HepG2 (cell line): ENCODE results near the gene RNLS. TPM values are rescaled to one million over a fixed set of nuclear protein-coding genes. Genes with fewer than 3 reads are reported as not detected.

Source experiments
- ATAC-seq: fragments of 200-7000 bp; cut with Tn5 transposase; 3 replicates; pipeline ENCODE4 v1.9.1; 2020; ENCODE audit warnings: mild to moderate bottlenecking, moderate library complexity
- BruUV-seq: library from RNA; stranded (reverse); fragments of 400-500 nt; replicated peaks from 2 replicates; lab custom pipeline; 2021; lab: Mats Ljungman, UMichigan
- CTCF ChIA-PET: fragments of 300-600 bp; formaldehyde crosslinking; extraction: SDS; loops from one replicate; lab custom pipeline; 2021; ENCODE audit warnings: low total read pairs, inconsistent platforms, low intra/inter-chr PET ratio; lab: Yijun Ruan, JAX
- POLR2A ChIA-PET: fragments of 350-600 bp; sonication (Branson Sonifier 250); formaldehyde crosslinking; loops from one replicate; lab custom pipeline; 2020; ENCODE audit warnings: antibody characterized with exemption, inconsistent platforms; lab: Yijun Ruan, JAX
- DNase-seq: peaks from one replicate; pipeline ENCODE4 v3.0.0-alpha.2; 2015; ENCODE audit warnings: low spot score
- FAIRE-seq: peaks from 3 replicates; lab custom pipeline; 2011; peaks lifted over from hg19 to GRCh38; lab: Jason Lieb, UNC
- H2AFZ ChIP-seq: one replicate; pipeline ENCODE4 v1.6.1; 2011; ENCODE audit warnings: low read length, inconsistent platforms
- H3K27ac ChIP-seq: fragments of 300-600 bp; 3 replicates; pipeline ENCODE4 v1.8.0; 2011; ENCODE audit warnings: mixed run types, mild to moderate bottlenecking, mixed read lengths, low read length, inconsistent platforms; ENCODE audit not compliant: insufficient read depth; ENCODE audit errors: extremely low read length
- H3K27me3 ChIP-seq, 2 experiments: fragments of 200-600 bp in 1 of 2; 2 replicates in 1 of 2; 3 replicates in 1 of 2; pipeline versions ENCODE4 v1.6.0 to v1.8.0; 2011; ENCODE audit warnings: low read length in 2 of 2, mild to moderate bottlenecking in 2 of 2, moderate library complexity in 2 of 2, inconsistent platforms in 1 of 2; ENCODE audit not compliant: insufficient read depth in 2 of 2, control insufficient read depth in 1 of 2
- H3K36me3 ChIP-seq, 2 experiments: fragments of 200-600 bp in 1 of 2; replicated peaks in 1 of 2; 2 replicates in 1 of 2; 3 replicates in 1 of 2; pipeline versions ENCODE4 v1.5.1 to v1.8.0; 2011; ENCODE audit warnings: low read length in 2 of 2, inconsistent platforms in 1 of 2; ENCODE audit not compliant: insufficient read depth in 2 of 2, control insufficient read depth in 1 of 2
- H3K4me1 ChIP-seq: 2 replicates; pipeline ENCODE4 v1.5.1; 2012; ENCODE audit warnings: low read length, inconsistent platforms; ENCODE audit not compliant: insufficient read depth
- H3K4me2 ChIP-seq: 2 replicates; pipeline ENCODE4 v1.6.0; 2011; ENCODE audit warnings: low read depth, low read length, inconsistent platforms
- H3K4me3 ChIP-seq, 3 experiments: fragments of 200-600 bp in 1 of 3; sonication (generic), shearing (Covaris generic) in 1 of 3; replicated peaks in 1 of 3; 2 replicates each; pipeline ENCODE4 v1.5.1; 2011 to 2016; ENCODE audit warnings: low read length in 3 of 3, inconsistent platforms in 2 of 3, low read depth in 2 of 3, mild to moderate bottlenecking in 2 of 3, control low read depth in 1 of 3, mixed read lengths in 1 of 3; ENCODE audit not compliant: insufficient read depth in 1 of 3
- H3K79me2 ChIP-seq: one replicate; pipeline ENCODE4 v1.6.1; 2011; ENCODE audit warnings: low read length, inconsistent platforms; ENCODE audit not compliant: insufficient read depth
- H3K9ac ChIP-seq: 2 replicates; pipeline ENCODE4 v1.6.0; 2011; ENCODE audit warnings: mild to moderate bottlenecking, low read depth, low read length, inconsistent platforms; ENCODE audit not compliant: insufficient read depth
- H3K9me3 ChIP-seq: 2 replicates; pipeline ENCODE4 v1.5.1; 2012; ENCODE audit warnings: mild to moderate bottlenecking, low read length
- H4K20me1 ChIP-seq: 2 replicates; pipeline ENCODE4 v1.6.0; 2011; ENCODE audit warnings: inconsistent platforms, mild to moderate bottlenecking, low read length, moderate library complexity; ENCODE audit not compliant: insufficient read depth
- ADNP ChIP-seq: sonication (generic); formaldehyde crosslinking; IDR thresholded peaks from 2 replicates; pipeline ENCODE4 v1.4.0; 2020; ENCODE audit warnings: missing genetic modification reagents
- HNRNPH1 ChIP-seq: fragments of 200-400 bp; formaldehyde crosslinking; optimal IDR thresholded peaks from 2 replicates; pipeline ENCODE3; 2017; ENCODE audit warnings: mild to moderate bottlenecking, low read depth, low read length
- HNRNPLL ChIP-seq: fragments of 200-400 bp; formaldehyde crosslinking; IDR thresholded peaks from 2 replicates; pipeline ENCODE4 v1.6.1; 2017; ENCODE audit warnings: mild to moderate bottlenecking, low read depth, low read length; ENCODE audit not compliant: poor library complexity, severe bottlenecking
- HOMEZ ChIP-seq: IDR thresholded peaks from 2 replicates; pipeline ENCODE4 v1.6.1; 2016; ENCODE audit warnings: low read depth
- MAFG ChIP-seq: sonication (generic); formaldehyde crosslinking; IDR thresholded peaks from 2 replicates; pipeline ENCODE4 v1.5.1; 2020; ENCODE audit warnings: mild to moderate bottlenecking, missing genetic modification reagents
- RXRA ChIP-seq: sonication (generic); formaldehyde crosslinking; IDR thresholded peaks from 2 replicates; pipeline ENCODE4 v1.5.1; 2020; ENCODE audit warnings: missing genetic modification reagents
- SMYD3 ChIP-seq: sonication (generic); formaldehyde crosslinking; IDR thresholded peaks from 2 replicates; pipeline ENCODE4 v1.8.1; 2023; ENCODE audit warnings: mild to moderate bottlenecking, missing genetic modification reagents
- TAF1 ChIP-seq: sonication (generic); formaldehyde crosslinking; IDR thresholded peaks from 2 replicates; pipeline ENCODE4 v1.4.0; 2020; ENCODE audit warnings: missing genetic modification reagents
- TGIF2 ChIP-seq: IDR thresholded peaks from 2 replicates; pipeline ENCODE4 v1.6.1; 2016; ENCODE audit warnings: control low read depth, missing compliant biosample characterization
- XBP1 ChIP-seq: sonication (generic); formaldehyde crosslinking; IDR thresholded peaks from 2 replicates; pipeline ENCODE4 v1.5.0; 2020; ENCODE audit warnings: missing genetic modification reagents
- ZFP36L2 ChIP-seq: sonication (generic); formaldehyde crosslinking; IDR thresholded peaks from 2 replicates; pipeline ENCODE4 v1.4.0; 2020; ENCODE audit warnings: missing genetic modification reagents
- ZNF33A ChIP-seq: sonication (generic); formaldehyde crosslinking; IDR thresholded peaks from 2 replicates; pipeline ENCODE4 v1.5.1; 2020; ENCODE audit warnings: missing genetic modification reagents, mild to moderate bottlenecking, moderate library complexity, borderline replicate concordance
- ZNF761 ChIP-seq: sonication (generic); formaldehyde crosslinking; conservative IDR thresholded peaks from 2 replicates; pipeline ENCODE4 v1.4.0; 2020; ENCODE audit warnings: mild to moderate bottlenecking, missing genetic modification reagents
- WGBS: methylation state at CpG from one replicate; pipeline ENCODE4 v1.1.6; 2017; ENCODE audit warnings: low lambda C conversion rate; 5-methylcytosine and 5-hydroxymethylcytosine counted together
- in situ Hi-C: cut with HindIII; loops from 2 replicates; pipeline ENCODE4 v1.10.0; 2017; ENCODE audit warnings: low pct_unique_long_range_greater_than_20kb; ENCODE audit not compliant: extremely low pct_ligation_motif_present
- intact Hi-C: fragments of 100-400 bp; cut with micrococcal nuclease; formaldehyde crosslinking; loops from one replicate; pipeline ENCODE4 v1.10.0; 2022; ENCODE audit not compliant: unreplicated experiment
- polyA plus RNA-seq, 8 experiments: library from polyadenylated mRNA; depleted of rRNA in 3 of 8; stranded (reverse) in 7 of 8; unstranded in 1 of 8; fragments of >200 nt; fragmentation: Illumina TruSeq in 4 of 8; extraction: Trizol in 4 of 8; gene quantifications; 2 replicates each; pipeline versions ENCODE4 v1.2.1 to v1.2.3, GENCODE V29; 2011 to 2016; ENCODE audit warnings: low read depth in 4 of 8, missing spikeins in 1 of 8, mixed read lengths in 1 of 8; ENCODE audit not compliant: insufficient read depth in 1 of 8
- total RNA-seq, 5 experiments: library from RNA; depleted of rRNA; stranded (reverse); fragments of >200 nt; fragmentation: Illumina TruSeq; extraction: Trizol; gene quantifications; 2 replicates each; pipeline ENCODE4 v1.2.3, GENCODE V29; 2016; ENCODE audit warnings: low read depth in 1 of 5
- TF ChIP-seq, protein P1 (sequence below): IDR thresholded peaks from 2 replicates; pipeline ENCODE4 v1.6.1; 2012; ENCODE audit warnings: inconsistent platforms
- TF ChIP-seq, protein P2 (sequence below): sonication (generic); formaldehyde crosslinking; IDR thresholded peaks from 2 replicates; pipeline ENCODE4 v1.4.0; 2020; ENCODE audit warnings: low read depth, missing genetic modification reagents
- TF ChIP-seq, protein P3 (sequence below): IDR thresholded peaks from 2 replicates; pipeline ENCODE4 v1.6.1; 2012; ENCODE audit warnings: low read depth, low read length, improper control_type of control experiment

Gene RNLS
- total and polyA plus RNA-seq, 2 of the 13 experiments (the other 11 are each of a cell fraction or from before 2014, with no cell fraction given): not detected

DNA sequence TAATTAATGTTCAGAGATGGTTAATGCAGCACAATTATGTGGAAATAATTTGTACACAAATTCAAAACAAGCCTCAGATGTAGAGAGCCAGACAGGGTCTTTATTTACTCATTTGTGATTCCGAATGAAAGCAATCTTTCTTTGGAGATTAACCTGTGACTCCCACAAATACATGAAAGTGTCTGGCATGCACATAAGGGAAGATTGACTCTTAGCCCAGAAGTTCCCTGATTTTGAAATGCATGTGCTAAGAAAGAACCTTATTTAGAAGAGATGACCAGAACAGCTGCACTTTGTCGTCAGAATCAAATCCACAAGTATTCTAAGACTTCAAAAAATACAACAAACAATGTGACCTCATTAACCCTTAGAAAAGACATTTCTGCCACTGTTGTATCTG lies 45.1 kb downstream of the RNLS start:
- TF ChIP-seq HOMEZ (CRISPR knock-in tag): no peak
- TF ChIP-seq SMYD3: no peak
- TF ChIP-seq, protein P1, sequence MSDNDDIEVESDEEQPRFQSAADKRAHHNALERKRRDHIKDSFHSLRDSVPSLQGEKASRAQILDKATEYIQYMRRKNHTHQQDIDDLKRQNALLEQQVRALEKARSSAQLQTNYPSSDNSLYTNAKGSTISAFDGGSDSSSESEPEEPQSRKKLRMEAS: no peak
- no peak for TF ChIP-seq XBP1 (CRISPR knock-in tag)
- TF ChIP-seq MAFG: no peak
- TF ChIP-seq ADNP: no peak
- no peak for TF ChIP-seq ZFP36L2 (CRISPR knock-in tag)
- TF ChIP-seq, protein P2, sequence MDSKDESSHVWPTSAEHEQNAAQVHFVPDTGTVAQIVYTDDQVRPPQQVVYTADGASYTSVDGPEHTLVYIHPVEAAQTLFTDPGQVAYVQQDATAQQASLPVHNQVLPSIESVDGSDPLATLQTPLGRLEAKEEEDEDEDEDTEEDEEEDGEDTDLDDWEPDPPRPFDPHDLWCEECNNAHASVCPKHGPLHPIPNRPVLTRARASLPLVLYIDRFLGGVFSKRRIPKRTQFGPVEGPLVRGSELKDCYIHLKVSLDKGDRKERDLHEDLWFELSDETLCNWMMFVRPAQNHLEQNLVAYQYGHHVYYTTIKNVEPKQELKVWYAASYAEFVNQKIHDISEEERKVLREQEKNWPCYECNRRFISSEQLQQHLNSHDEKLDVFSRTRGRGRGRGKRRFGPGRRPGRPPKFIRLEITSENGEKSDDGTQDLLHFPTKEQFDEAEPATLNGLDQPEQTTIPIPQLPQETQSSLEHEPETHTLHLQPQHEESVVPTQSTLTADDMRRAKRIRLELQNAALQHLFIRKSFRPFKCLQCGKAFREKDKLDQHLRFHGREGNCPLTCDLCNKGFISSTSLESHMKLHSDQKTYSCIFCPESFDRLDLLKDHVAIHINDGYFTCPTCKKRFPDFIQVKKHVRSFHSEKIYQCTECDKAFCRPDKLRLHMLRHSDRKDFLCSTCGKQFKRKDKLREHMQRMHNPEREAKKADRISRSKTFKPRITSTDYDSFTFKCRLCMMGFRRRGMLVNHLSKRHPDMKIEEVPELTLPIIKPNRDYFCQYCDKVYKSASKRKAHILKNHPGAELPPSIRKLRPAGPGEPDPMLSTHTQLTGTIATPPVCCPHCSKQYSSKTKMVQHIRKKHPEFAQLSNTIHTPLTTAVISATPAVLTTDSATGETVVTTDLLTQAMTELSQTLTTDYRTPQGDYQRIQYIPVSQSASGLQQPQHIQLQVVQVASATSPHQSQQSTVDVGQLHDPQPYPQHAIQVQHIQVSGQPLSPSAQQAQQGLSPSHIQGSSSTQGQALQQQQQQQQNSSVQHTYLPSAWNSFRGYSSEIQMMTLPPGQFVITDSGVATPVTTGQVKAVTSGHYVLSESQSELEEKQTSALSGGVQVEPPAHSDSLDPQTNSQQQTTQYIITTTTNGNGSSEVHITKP (CRISPR knock-in tag): no peak
- TF ChIP-seq, protein P3, sequence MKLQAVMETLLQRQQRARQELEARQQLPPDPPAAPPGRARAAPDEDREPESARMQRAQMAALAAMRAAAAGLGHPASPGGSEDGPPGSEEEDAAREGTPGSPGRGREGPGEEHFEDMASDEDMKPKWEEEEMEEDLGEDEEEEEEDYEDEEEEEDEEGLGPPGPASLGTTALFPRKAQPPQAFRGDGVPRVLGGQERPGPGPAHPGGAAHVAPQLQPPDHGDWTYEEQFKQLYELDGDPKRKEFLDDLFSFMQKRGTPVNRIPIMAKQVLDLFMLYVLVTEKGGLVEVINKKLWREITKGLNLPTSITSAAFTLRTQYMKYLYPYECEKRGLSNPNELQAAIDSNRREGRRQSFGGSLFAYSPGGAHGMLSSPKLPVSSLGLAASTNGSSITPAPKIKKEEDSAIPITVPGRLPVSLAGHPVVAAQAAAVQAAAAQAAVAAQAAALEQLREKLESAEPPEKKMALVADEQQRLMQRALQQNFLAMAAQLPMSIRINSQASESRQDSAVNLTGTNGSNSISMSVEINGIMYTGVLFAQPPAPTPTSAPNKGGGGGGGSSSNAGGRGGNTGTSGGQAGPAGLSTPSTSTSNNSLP: no peak
- no peak for TF ChIP-seq TAF1 (CRISPR knock-in tag)
- TF ChIP-seq HNRNPH1: no peak
- TF ChIP-seq HNRNPLL: no peak
- TF ChIP-seq RXRA (CRISPR knock-in tag): no peak
- TF ChIP-seq ZNF761 (CRISPR knock-in tag): no peak
- no peak for TF ChIP-seq TGIF2 (CRISPR knock-in tag)
- no peak for TF ChIP-seq ZNF33A (CRISPR knock-in tag)
- TF ChIP-seq, all 625 proteins: peak for 0
- Histone ChIP-seq H3K79me2 (no peaks in the 10 kb centered on the region), H3K9me3 (no peaks in the 10 kb centered on the region), H3K4me1 (no peaks in the 10 kb centered on the region), H3K4me3 (no peak overlapping the region), H3K9ac (no peak overlapping the region), H3K36me3 (no peaks in the 10 kb centered on the region), H3K27ac (no peak overlapping the region), H3K27me3 (no peaks in the 10 kb centered on the region; a peak in 1 of 5 replicates), H3K4me2 (no peak overlapping the region), H2AFZ (no peak overlapping the region), H4K20me1 (no peaks in the 10 kb centered on the region)
- in situ Hi-C loops: no loop called here
- intact Hi-C loops: no loop called here
- ChIA-PET POLR2A (no interaction called here), CTCF (no interaction called here)
- ATAC-seq: no peak
- 3% methylated on average over 2 of the region's 2 CpGs for WGBS
- no peak for DNase-seq
- BruUV-seq: no TSS peak
- FAIRE-seq: no peak
